HG03520 (cell line): ENCODE measurements around the gene IDI2.
"Not testable (repeated sequence)": the region's sequence is repeated elsewhere in the genome, so short reads cannot be mapped to it uniquely, and the experiment has no call there.

Source experiments
- ATAC-seq: cut with Tn5 transposase; IDR thresholded peaks from one replicate; pipeline ENCODE4 v1.9.1; 2021; ENCODE audit warnings: mild to moderate bottlenecking, moderate library complexity; ENCODE audit not compliant: unreplicated experiment

The IDI2 gene

DNA sequence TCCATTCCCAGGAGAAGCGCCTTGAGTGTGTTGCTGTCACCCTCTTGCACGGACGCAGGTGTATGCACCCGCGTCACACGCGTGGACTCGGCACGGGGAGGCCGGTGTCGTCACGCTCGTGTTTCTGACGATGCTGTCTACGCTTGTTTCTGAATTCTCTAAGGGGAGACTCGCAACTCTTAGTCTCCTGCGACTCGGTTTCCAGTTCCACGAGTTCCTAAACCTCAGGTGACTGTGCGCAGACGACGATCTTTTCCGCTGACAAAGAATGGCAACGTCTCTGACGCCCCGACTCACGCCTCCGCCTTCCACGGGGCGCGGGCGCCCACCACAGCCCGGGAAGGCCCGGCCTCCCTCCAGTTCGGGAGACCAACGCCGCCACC lies 22.7 kb upstream of the IDI2 start:
- ATAC-seq: peak; percentile 5

DNA sequence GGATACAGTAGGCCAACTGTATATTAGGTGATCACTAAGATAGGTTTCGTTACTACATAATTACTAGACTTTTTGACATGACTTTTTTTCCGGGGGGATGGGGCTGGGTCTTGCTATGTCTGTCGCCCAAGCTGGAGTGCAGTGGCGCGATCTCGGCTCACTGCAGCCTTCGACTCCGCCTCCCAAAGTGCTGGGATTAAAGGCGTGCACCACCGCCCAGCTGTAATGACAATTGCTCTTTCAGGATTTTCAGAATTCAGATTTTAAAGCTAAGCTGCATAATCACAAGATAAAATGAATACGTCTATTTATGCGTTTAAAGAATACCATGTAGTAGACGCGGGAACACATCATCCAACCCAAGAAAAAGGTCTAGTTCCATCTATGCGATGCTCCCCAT lies 22.3 kb upstream of the IDI2 start:
- ATAC-seq: no peak

DNA sequence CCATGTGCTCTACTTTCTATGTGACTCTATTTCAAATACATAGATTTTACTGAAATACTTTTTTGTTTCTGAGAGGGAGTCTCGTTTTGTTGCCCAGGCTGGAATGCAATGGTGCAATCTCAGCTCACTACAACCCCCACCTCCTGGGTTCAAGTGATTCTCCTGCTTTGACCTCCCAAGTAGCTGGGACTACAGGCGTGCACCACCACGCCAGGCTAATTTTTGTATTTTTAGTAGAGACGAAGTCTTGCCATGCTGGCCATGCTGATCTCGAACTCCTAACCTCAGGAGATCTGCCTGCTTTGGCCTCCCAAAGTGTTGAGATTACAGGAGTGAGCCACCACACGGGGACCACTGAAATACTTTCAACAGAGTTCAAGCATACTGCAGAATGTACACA lies 19.8 kb upstream of the IDI2 start:
- ATAC-seq: no peak

DNA sequence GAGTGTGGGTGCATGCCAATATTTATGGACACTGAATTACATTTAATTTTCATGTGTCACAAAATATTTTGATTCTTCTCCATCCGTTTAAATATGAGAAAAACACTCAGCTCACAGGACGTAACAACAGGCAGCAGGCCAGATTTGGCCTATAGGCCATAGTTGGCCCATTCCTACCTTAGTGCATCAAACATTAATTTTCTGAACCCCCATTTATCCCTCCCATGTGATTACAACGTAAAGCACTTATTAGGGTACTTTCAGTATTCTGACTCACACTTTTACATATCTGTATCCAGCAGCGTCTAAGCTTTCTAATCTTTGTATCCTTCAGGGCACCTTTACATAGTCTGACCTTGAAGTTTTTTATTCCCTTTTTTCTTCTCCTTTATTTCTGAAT lies 19.3 kb upstream of the IDI2 start:
- no peak for ATAC-seq

DNA sequence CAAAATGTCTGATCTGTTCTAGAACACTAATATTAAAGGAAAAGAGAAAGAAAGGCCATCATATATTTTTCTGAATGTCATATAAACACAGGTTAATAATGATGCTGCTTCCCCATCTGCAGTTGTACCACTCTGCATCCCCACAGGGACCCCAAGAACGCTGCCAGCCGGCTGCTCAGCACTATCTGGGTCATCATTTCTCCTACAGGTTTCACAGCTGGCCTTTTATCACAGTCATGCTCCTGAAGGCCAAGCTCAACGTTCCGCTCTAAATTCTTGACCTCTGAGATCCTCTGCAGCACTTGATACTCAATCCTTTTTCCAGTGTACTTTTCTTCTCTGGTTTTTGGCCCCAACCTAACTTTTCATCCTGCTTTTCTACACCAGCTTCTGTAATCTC lies 18.5 kb upstream of the IDI2 start:
- no peak for ATAC-seq

DNA sequence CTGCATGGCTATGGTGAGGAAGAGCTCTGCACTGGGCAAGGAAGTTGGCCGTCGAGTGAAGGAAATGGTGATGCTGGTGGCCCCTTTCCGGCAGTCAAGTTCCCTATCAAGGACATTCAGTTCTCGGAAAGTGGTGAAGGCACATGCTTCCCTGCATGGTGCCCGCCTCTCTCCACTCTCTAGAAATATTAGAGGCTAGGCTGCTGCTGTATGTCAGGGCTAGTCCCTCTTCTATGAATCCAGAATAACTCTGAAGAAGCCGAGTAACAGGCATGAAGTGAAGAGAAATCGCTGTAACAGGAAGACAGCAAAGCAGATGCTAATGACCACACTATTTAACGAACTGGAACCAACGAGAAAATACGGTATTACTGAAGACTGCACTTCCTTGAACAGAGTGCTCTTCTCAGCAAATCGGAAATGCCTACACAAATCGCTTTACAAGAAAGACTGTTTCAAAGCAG lies 17.9 kb upstream of the IDI2 start:
- ATAC-seq: peak; percentile 41

DNA sequence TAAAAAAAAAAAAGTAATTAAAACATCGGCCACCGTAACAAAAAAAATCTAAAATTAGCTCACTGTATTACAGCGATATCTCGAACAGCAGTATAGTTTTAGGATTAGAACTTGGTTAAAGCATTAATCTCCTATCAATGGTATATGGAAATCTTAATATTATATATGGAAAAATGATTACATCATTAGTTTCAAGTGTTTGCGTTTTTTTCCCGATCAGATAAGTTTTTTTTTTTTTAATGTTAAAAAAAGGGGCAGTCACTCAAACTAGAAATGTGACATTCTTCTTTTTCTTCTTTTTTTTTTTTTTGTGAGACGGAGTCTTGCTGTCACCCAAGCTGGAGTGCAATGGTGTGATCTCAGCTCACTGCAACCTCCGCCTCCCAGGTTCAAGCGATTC lies 15.9 kb upstream of the IDI2 start:
- ATAC-seq: no peak

DNA sequence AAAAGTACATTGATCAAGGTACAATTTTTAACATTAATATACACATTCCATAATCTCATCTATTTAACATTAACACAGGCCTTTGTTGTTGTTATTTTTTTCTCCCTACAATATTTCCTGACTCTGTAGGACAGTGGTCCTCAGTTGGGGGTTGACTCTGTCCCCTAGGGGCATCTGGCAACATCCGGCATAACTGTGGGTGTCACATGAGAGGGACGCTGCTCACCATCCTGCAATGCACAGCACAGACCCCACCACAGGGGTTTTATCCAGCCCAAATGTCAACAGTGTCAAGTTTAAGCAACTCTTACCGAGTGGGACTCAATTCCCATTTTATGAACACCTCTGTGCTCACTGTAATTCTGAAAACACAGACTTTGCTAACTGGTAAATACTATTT lies 14.5 kb upstream of the IDI2 start:
- no peak for ATAC-seq

DNA sequence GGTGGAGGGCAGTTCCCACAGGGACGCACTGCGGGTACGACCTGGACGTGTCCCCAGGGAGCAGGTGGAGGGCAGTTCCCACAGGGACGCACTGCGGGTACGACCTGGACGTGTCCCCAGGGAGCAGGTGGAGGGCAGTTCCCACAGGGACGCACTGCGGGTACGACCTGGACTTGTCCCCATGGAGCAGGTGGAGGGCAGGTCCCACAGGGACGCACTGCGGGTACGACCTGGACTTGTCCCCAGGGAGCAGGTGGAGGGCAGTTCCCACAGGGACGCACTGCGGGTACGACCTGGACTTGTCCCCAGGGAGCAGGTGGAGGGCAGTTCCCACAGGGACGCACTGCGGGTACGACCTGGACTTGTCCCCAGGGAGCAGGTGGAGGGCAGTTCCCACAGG lies 13.1 kb upstream of the IDI2 start:
- not testable (repeated sequence) for ATAC-seq

DNA sequence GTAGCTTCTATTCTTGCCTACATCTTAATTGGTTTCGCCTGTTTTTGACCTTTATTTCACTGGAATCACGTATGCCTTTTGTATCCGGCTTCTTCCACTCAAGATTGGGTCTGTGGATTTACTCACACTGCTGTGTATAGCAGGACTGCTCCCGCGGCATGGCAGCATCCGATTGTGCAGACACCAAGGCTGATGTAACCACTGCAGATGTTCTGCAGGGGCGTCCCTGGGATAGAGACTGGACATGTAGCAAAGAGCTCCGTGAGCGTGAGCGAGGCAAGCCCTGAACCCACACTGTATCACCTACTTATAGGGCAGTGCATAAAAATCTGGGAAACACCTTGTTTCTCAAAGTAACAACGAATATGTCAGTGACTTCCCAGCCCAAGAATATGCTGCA lies 11.4 kb upstream of the IDI2 start:
- ATAC-seq: no peak

DNA sequence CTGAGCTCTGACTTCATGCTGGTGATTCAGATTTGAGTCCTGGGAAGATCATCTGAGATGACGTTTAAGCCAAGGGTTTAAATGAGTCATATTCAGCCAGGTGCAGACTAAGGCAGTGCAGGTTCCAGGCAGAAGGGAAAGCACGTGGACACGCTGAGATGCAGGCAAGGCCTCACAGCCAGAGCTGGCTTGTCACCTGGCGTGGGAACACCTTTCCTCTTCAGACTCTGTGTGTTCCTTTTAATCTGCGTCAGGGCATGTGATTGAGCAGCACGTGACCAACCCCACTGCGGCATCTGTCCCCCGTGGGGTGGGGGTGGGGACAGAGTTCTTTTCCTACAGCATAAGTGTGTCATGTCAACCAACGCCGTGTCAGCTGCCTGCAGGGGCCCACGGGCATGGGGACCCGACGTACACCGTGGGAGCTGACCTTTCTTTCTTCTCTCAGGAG lies 10.7 kb upstream of the IDI2 start:
- peak; percentile 80 for ATAC-seq

DNA sequence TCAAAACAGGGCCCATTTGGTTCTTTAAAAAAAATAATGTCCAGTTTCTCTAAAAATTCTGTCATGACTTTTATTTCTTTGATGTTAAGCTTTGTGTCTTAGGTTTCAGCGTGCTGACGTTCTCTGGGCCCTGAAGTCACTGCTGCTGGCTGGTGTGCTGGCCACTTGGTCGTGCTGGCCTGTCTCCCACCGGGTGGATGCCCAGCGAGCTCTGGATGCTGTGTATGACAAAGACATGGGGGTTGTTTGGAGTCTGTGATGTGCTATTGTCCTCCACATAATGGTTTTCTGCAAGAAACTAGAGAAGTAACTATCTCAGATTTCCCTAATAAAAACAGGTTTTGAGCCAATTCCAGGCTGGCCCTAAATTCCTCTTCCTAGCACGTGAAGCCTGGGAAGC lies 9.5 kb upstream of the IDI2 start:
- ATAC-seq: no peak

DNA sequence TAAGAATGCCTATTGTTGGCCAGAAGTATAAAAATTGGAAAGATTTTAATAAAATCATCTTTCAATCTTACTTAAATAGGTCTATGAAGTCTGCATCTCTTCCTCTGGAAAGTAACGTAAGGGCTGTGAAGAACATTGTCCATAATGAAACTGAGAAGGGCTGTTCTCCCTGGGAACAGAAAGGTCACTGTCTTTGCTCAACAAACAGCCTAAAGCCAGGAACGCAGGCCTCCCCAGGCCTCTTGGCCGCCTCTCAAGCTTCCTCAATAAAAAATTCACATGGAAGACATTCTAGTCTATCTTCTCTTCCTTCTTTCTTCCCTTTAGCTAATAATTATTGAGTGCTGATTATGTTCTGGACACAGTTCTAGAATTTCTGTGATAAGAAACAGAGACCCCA lies 9.1 kb upstream of the IDI2 start:
- ATAC-seq: no peak

DNA sequence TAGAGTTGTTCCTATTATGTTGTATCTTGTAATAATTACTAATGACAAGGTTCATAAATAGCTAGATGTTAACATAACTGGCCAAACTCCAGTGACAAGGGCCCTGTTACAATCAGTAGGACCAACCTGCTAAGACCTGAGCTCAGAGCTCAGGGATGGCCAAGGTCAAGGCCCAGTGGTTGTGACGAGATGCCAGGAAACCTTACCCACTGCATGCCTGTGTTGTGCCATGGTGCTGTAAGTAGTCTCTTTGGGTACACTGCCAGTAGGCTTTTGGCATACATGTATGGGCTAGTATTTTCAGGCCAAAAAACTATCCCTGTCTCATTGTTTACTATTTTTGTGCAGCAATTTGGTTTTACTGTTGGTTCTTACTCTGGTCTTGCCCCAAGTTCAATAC lies 7.9 kb upstream of the IDI2 start:
- no peak for ATAC-seq

DNA sequence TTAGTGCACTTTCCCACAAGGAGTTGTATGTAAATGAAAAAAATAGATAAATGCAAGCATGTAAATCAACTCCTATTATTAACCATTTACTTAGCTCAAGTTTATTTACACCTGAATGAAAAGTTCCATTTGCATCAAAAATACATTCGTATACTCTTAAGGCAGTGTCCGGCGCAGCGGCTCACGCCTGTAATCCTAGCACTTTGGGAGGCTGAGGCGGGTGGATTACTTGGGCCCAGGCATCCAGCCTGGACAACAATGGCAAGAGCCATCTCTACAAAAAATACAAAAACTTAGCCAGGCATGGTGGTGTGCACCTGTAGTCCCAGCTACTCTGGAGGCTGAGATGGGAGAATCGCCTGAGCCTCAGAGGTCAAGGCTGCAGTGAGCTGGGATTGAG lies 4.2 kb upstream of the IDI2 start:
- ATAC-seq: no peak

DNA sequence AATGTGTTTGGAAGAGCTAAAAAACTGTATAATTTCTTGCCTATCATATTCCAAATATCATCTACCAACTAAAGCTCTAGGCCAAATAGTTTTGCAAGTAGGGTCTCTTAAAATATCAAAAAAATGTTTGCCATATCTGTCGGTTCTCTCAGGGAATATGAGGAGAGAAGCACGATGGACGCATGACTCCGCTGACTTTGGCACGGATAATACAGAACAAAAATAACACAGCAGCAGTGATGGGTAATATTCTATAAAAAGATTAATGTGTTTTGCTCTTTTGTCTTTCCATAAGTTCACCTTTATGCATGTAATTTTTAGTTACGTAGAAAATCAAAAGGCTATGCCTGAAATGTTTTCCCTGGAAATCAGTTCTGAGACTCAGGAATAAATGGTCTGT lies 919 bp upstream of the IDI2 start:
- no peak for ATAC-seq

DNA sequence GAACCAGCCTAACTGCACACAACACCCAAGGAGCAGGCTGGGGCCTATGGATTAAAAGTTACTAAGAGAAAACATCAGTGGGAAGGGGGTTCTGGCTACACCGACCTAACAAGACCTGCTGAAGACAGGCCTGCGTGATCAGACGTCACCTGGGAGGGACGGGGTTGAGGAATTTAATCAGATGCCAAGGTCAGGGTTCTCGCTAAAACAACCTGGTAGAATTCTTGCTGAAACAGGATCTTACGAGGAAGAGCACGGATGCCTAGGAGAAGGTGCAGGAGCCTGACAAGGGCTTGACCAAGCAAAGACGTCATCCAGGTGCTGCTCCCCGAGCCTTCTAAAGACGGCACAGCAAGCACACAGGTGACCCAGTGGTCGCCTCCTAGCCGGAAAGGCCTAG lies 1.6 kb downstream of the IDI2 start:
- no peak for ATAC-seq

DNA sequence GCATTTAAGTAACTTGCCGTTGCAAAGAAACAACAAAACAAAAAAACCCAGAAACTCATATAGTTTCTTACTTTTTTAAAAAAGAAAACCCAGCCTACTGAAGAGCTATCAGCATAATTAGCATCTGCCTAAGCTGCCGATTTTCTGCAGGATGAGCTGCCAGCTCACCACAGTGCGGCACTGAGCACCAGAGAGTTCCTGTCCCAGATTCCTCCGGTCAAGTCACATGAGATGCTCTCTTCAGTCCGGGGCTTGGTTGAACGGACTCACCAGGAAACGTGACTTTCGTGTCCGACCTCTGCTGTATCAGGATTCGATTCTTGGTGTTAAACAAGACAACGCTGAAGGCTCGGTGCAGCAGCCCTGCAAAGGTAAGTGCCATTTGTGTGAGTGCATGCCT lies 3.2 kb downstream of the IDI2 start:
- ATAC-seq: no peak

DNA sequence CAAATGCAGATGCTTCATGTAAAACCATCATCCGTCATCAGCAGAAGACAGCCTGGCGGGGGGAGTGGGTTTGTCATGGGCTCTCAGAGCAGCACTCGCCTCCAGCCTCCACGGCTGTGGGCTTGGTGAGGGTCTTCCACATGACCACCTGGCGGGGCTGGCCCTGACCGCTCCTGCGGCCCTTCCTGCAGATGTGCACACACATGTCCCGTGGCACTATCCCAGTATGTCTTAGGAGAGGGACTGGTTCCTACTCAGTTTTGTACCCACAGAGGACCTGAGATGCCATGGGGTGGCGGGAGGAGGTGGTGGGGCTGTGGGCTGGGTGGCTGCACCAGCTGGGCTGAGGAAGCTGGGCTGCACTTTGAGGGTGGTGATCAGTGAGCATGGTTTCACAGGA lies 4.7 kb downstream of the IDI2 start:
- ATAC-seq: no peak

DNA sequence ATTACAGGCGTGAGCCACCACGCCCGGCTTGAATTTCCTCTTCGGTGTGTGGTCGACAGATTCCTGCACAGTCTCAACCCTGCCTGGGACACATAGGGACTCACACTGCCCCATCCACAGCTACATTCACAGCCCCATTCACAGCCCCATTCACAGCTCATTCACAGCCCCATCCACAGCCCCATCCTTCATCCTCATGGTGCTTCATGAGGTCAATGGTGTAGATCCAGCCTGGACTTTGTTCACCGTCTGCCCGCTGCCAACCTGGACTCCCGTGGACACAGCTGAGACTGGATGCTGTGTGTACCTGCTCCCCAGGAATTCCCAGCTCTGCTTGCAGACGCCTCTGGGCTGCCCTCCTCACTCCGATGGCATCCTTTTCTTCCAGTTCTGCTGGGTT lies 5.2 kb downstream of the IDI2 start:
- ATAC-seq: no peak

DNA sequence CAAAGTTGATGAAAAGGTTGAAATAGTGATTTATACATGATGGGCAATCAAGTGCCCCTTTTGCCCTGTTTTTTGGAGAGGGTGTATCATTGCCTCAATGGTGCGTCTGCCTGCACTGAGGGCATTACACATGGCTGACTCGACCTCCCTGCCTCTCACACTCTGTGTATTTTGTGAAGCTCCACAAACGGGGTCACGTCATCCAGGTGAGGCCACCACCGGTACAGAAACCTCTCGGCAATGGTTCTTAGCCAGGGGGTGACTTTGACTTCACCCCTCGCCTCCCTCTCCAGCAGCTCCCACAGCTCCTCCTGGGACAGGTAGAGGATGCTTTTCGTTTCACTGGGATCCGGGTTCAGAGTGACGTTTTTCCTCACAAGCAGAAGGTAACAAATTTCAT lies 6.3 kb downstream of the IDI2 start:
- ATAC-seq: no peak

DNA sequence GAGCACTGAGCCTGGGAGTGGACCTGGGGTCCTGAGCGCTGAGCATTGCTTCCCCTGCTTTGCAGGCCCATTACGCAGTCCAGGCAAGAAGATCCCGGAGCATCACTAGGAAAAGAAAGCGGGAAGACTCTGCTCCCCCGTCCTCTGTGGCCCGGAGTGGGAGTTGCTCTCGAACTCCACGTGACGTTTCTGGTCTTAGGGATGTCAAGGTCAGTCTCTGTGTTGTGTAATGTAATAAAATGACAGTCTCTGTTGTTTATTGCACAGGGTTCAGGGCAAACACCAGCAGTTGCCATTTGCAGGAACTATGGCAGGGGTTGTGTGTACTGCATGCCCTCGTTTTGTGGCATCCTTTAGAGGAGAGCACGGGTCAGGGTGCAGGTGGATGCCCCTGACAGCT lies 10.0 kb downstream of the IDI2 start:
- ATAC-seq: no peak

DNA sequence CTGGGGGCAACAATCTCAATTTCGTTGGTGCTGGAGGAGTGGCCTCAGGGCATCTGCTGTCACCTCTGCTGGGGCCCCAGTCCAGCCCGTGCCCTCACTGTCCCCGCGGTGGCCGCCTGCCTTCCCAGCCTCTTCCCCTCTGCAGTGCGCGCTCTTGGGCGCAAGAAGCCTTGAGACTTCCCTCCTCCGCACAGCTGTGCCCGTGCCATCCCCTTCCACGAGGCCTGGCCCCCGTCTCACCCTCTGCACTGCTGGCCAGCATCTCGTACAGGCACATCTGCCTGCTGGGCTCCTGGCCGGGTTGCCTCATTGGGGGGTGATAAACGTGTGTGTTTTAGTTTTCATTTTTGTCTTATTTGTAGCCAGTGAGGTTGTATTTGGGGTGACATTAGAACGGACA lies 14.0 kb downstream of the IDI2 start:
- no peak for ATAC-seq

DNA sequence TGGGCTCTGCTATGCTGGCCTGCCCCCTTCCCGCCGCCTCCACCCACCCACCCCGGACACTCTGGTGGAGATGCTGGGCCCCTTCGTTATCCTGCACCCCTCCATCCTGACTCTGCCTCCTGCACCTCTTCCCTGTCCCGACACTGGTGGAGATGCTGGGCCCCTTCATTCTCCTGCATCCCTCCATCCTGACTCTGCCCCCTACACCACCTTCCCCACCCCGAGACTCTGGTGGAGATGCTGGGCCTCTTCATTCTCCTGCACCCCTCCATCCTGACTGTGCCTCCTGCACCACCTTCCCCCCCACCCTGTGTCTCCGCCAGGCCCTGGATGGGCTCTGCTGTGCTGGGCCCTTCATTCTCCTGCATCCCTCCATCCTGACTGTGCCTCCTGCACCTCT lies 15.0 kb downstream of the IDI2 start:
- no peak for ATAC-seq
